DND-41 (cell line): ENCODE data around the gene NXN.

Experiments
- ATAC-seq: fragments of 200-7000 bp; cut with Tn5 transposase; 3 replicates; pipeline ENCODE4 v1.9.1; 2021; ENCODE audit warnings: low read depth; ENCODE audit not compliant: insufficient read depth
- DNase-seq: peaks from one replicate; pipeline ENCODE4 v3.0.0-alpha.2; 2020
- H2AFZ ChIP-seq: 2 replicates; pipeline ENCODE4 v1.6.0; 2012; ENCODE audit warnings: low read depth, low read length
- H3K27ac ChIP-seq: 2 replicates; pipeline ENCODE4 v1.5.1; 2012; ENCODE audit warnings: low read length, inconsistent platforms
- H3K27me3 ChIP-seq: fragments of 200-600 bp; sonication (generic); 2 replicates; pipeline ENCODE4 v1.6.0; 2012; ENCODE audit warnings: low read length, mild to moderate bottlenecking, inconsistent platforms; ENCODE audit not compliant: insufficient read depth, poor library complexity
- H3K36me3 ChIP-seq: 2 replicates; pipeline ENCODE4 v1.5.1; 2012; ENCODE audit warnings: low read length, inconsistent platforms; ENCODE audit not compliant: insufficient read depth
- H3K4me1 ChIP-seq: 2 replicates; pipeline ENCODE4 v1.5.1; 2012; ENCODE audit warnings: mild to moderate bottlenecking, low read length; ENCODE audit not compliant: insufficient read depth
- H3K4me2 ChIP-seq: 2 replicates; pipeline ENCODE4 v1.6.0; 2012; ENCODE audit warnings: mild to moderate bottlenecking, moderate library complexity, low read length, inconsistent platforms; ENCODE audit not compliant: insufficient read depth
- H3K4me3 ChIP-seq, 2 experiments: fragments of 200-600 bp in 1 of 2; shearing (Covaris generic) in 1 of 2; 2 replicates each; pipeline ENCODE4 v1.5.1; 2012 to 2016; ENCODE audit warnings: inconsistent platforms in 2 of 2, low read length in 2 of 2, mild to moderate bottlenecking in 2 of 2, low read depth in 1 of 2, moderate library complexity in 1 of 2
- H3K79me2 ChIP-seq: 2 replicates; pipeline ENCODE4 v1.6.0; 2012; ENCODE audit warnings: low read length, inconsistent platforms; ENCODE audit not compliant: insufficient read depth
- H3K9ac ChIP-seq: 2 replicates; pipeline ENCODE4 v1.6.0; 2012; ENCODE audit warnings: low read depth, mild to moderate bottlenecking, inconsistent platforms, low read length, moderate library complexity
- H3K9me3 ChIP-seq: 2 replicates; pipeline ENCODE4 v1.5.1; 2012; ENCODE audit warnings: low read length, moderate library complexity, mild to moderate bottlenecking, inconsistent platforms; ENCODE audit not compliant: insufficient read depth, severe bottlenecking
- H4K20me1 ChIP-seq: 2 replicates; pipeline ENCODE4 v1.6.0; 2012; ENCODE audit warnings: low read length; ENCODE audit not compliant: insufficient read depth
- CTCF ChIP-seq: IDR thresholded peaks from 2 replicates; pipeline ENCODE4 v1.5.1; 2012; ENCODE audit warnings: borderline replicate concordance, low read length, moderate library complexity, mild to moderate bottlenecking; ENCODE audit not compliant: poor library complexity, severe bottlenecking; ENCODE audit errors: extremely low read depth
- EZH2 ChIP-seq: IDR thresholded peaks from 3 replicates; pipeline ENCODE4 v1.6.1; 2012; ENCODE audit warnings: borderline replicate concordance, low read depth, mild to moderate bottlenecking, moderate library complexity, low read length, inconsistent platforms; ENCODE audit not compliant: severe bottlenecking

Gene NXN

GRCh38 chr17:1008008-1008761 lies 28.6 kb upstream of the NXN start:
- Histone ChIP-seq H3K79me2 (no peaks in the 10 kb centered on the region), H3K27ac (no peak overlapping the region), H3K4me1 (no peaks in the 10 kb centered on the region), H4K20me1 (no peaks in the 10 kb centered on the region; the same call in 1 of the 2 replicates), H3K9me3 (no peaks in the 10 kb centered on the region), H3K27me3 (no peaks in the 10 kb centered on the region), H2AFZ (no peak overlapping the region), H3K36me3 (peaks cover 71% of the 10 kb centered on the region), H3K4me2 (no peak overlapping the region), H3K9ac (no peak overlapping the region), H3K4me3 (no peak overlapping the region)
- ATAC-seq (no peak), DNase-seq (no peak)
- TF ChIP-seq CTCF (no peak), EZH2 (no peak)

- no peak overlapping the region for H2AFZ ChIP-seq
- H3K27ac ChIP-seq, result no peak overlapping the region
- no peak for DNase-seq
- no peak overlapping the region for H3K4me3 ChIP-seq
- no peaks in the 10 kb centered on the region for H3K9me3 ChIP-seq
- no peak overlapping the region for H3K9ac ChIP-seq
- H4K20me1 ChIP-seq, result no peaks in the 10 kb centered on the region; the same call in 1 of the 2 replicates
- H3K4me1 ChIP-seq, result no peaks in the 10 kb centered on the region
- TF ChIP-seq EZH2, result no peak
- no peak for TF ChIP-seq CTCF
- H3K4me2 ChIP-seq, result no peak overlapping the region
- H3K36me3 ChIP-seq, result peaks cover 78% of the 10 kb centered on the region
- no peak for ATAC-seq
- no peaks in the 10 kb centered on the region for H3K27me3 ChIP-seq
- no peaks in the 10 kb centered on the region for H3K79me2 ChIP-seq
These were observed 27.9 kb upstream of the NXN start for GRCh38 chr17:1007310-1008007.

GRCh38 chr17:1006054-1006453 lies 26.5 kb upstream of the NXN start:
- no peak overlapping the region for H3K27ac ChIP-seq
- peaks cover 3% of the 10 kb centered on the region; the same call in 1 of the 2 replicates for H3K79me2 ChIP-seq
- no peak for DNase-seq
- H3K9ac ChIP-seq, result no peak overlapping the region
- peaks cover 6% of the 10 kb centered on the region for H4K20me1 ChIP-seq
- no peak overlapping the region for H3K4me3 ChIP-seq
- no peaks in the 10 kb centered on the region for H3K9me3 ChIP-seq
- H3K27me3 ChIP-seq, result no peaks in the 10 kb centered on the region
- TF ChIP-seq CTCF, result no peak
- no peak for TF ChIP-seq EZH2
- H3K4me2 ChIP-seq, result no peak overlapping the region
- H3K4me1 ChIP-seq, result no peaks in the 10 kb centered on the region
- ATAC-seq, result no peak
- H3K36me3 ChIP-seq, result peaks cover 84% of the 10 kb centered on the region
- H2AFZ ChIP-seq, result no peak overlapping the region
